Panc1 (cell line): ENCODE results near the gene QSOX1. TPM values are rescaled to one million over a fixed set of nuclear protein-coding genes. Genes with fewer than 3 reads are reported as not detected.

Source experiments
- ATAC-seq: fragments of 200-7000 bp; cut with Tn5 transposase; 2 replicates; pipeline ENCODE4 v1.9.1; 2020; ENCODE audit warnings: mild to moderate bottlenecking, moderate library complexity
- BruUV-seq: library from RNA; stranded (reverse); fragments of 400-500 nt; replicated peaks from 2 replicates; lab custom pipeline; 2021; lab: Mats Ljungman, UMichigan
- CTCF ChIA-PET: fragments of 300-600 bp; sonication (Branson Sonifier 250); formaldehyde crosslinking; loops from one replicate; lab custom pipeline; 2022; ENCODE audit warnings: antibody characterized with exemption; lab: Charles Lee
- POLR2A ChIA-PET: fragments of 300-600 bp; sonication (Branson Sonifier 250); formaldehyde crosslinking; loops from one replicate; lab custom pipeline; 2022; ENCODE audit warnings: antibody characterized with exemption; lab: Charles Lee
- DNase-seq: peaks from one replicate; pipeline ENCODE4 v3.0.0-alpha.2; 2010; ENCODE audit warnings: low read depth, low spot score
- H3K27ac ChIP-seq: 2 replicates; pipeline ENCODE4 v1.5.1; 2011; ENCODE audit warnings: mild to moderate bottlenecking, low read length, inconsistent platforms
- H3K27me3 ChIP-seq: fragments of 200-500 bp; sonication (Bioruptor generic); 2 replicates; pipeline ENCODE4 v1.6.0; 2014; ENCODE audit warnings: low read length, inconsistent platforms; ENCODE audit not compliant: control insufficient read depth, insufficient read depth
- H3K36me3 ChIP-seq: fragments of 200-500 bp; sonication (Bioruptor generic); 2 replicates; pipeline ENCODE4 v1.5.1; 2014; ENCODE audit warnings: inconsistent platforms, mild to moderate bottlenecking, low read length, moderate library complexity; ENCODE audit not compliant: control insufficient read depth, insufficient read depth
- H3K4me1 ChIP-seq: 2 replicates; pipeline ENCODE4 v1.5.1; 2011; ENCODE audit warnings: inconsistent platforms, mild to moderate bottlenecking, low read length, moderate library complexity; ENCODE audit not compliant: control insufficient read depth, insufficient read depth
- H3K4me3 ChIP-seq, 2 experiments: 2 replicates each; pipeline ENCODE4 v1.5.1; 2011 to 2012; ENCODE audit warnings: low read depth in 2 of 2, low read length in 2 of 2, mild to moderate bottlenecking in 2 of 2, inconsistent platforms in 1 of 2, moderate library complexity in 1 of 2
- H3K9me3 ChIP-seq: fragments of 200-500 bp; sonication (Bioruptor generic); 2 replicates; pipeline ENCODE4 v1.5.1; 2014; ENCODE audit warnings: low read depth, mild to moderate bottlenecking, inconsistent platforms, low read length, moderate library complexity; ENCODE audit not compliant: control insufficient read depth, insufficient read depth
- POLR2AphosphoS5 ChIP-seq: IDR thresholded peaks from 2 replicates; pipeline ENCODE4 v1.6.1; 2012; ENCODE audit warnings: mild to moderate bottlenecking, low read depth, low read length, moderate library complexity
- REST ChIP-seq, 2 experiments: IDR thresholded peaks; 2 replicates each; pipeline ENCODE4 v1.6.1; 2011 to 2012; ENCODE audit warnings: low read depth in 2 of 2, control low read depth in 1 of 2, low read length in 1 of 2, mild to moderate bottlenecking in 1 of 2, moderate library complexity in 1 of 2; ENCODE audit not compliant: insufficient read depth in 1 of 2
- SIN3A ChIP-seq: IDR thresholded peaks from 2 replicates; pipeline ENCODE4 v1.6.1; 2012; ENCODE audit warnings: low read depth, mild to moderate bottlenecking, low read length, moderate library complexity, borderline replicate concordance; ENCODE audit not compliant: insufficient read depth
- TCF7L2 ChIP-seq: IDR thresholded peaks from 2 replicates; pipeline ENCODE4 v1.6.1; 2011; ENCODE audit warnings: mild to moderate bottlenecking, low read depth, low read length, inconsistent platforms
- in situ Hi-C: cut with HindIII; loops from 2 replicates; pipeline ENCODE4 v1.10.0; 2016; ENCODE audit warnings: low sequenced_read_pairs, low pct_unique_long_range_greater_than_20kb
- intact Hi-C: fragments of 100-400 bp; cut with micrococcal nuclease; formaldehyde crosslinking; loops from one replicate; pipeline ENCODE4 v1.10.0; 2022; ENCODE audit not compliant: unreplicated experiment
- total RNA-seq: library from RNA; stranded (reverse); gene quantifications from one replicate; pipeline ENCODE4 v1.2.1, GENCODE V29; 2021; ENCODE audit not compliant: unreplicated experiment
- TF ChIP-seq, protein P1 (sequence below): fragments of 450-650 bp; IDR thresholded peaks from 2 replicates; pipeline ENCODE4 v1.5.1; 2017; ENCODE audit warnings: mild to moderate bottlenecking

Gene QSOX1
- total RNA-seq, 1 experiment from 2014 or later: 152 TPM

GRCh38 chr1:180230416-180230790 is 75.7 kb downstream of the QSOX1 start:
- DNase-seq (no peak), ATAC-seq (peak; percentile 3)
- in situ Hi-C loops: no loop called here
- H3K4me1 ChIP-seq: peaks cover 11% of the 10 kb centered on the region
- intact Hi-C loops: no loop called here
- ChIA-PET POLR2A (no interaction called here), CTCF (no interaction called here)
- BruUV-seq: no TSS peak
- no peaks in the 10 kb centered on the region for H3K36me3 ChIP-seq
- H3K4me3 ChIP-seq: peak overlapping the region; percentile 51 to 71
- no peaks in the 10 kb centered on the region for H3K9me3 ChIP-seq
- H3K27ac ChIP-seq: no peak overlapping the region
- H3K27me3 ChIP-seq: peaks cover 25% of the 10 kb centered on the region
- no peak for TF ChIP-seq POLR2AphosphoS5
- TF ChIP-seq SIN3A: 0 out of 2 replicates have a peak, but pooled peaks have one; percentile 53
- TF ChIP-seq, protein P1, sequence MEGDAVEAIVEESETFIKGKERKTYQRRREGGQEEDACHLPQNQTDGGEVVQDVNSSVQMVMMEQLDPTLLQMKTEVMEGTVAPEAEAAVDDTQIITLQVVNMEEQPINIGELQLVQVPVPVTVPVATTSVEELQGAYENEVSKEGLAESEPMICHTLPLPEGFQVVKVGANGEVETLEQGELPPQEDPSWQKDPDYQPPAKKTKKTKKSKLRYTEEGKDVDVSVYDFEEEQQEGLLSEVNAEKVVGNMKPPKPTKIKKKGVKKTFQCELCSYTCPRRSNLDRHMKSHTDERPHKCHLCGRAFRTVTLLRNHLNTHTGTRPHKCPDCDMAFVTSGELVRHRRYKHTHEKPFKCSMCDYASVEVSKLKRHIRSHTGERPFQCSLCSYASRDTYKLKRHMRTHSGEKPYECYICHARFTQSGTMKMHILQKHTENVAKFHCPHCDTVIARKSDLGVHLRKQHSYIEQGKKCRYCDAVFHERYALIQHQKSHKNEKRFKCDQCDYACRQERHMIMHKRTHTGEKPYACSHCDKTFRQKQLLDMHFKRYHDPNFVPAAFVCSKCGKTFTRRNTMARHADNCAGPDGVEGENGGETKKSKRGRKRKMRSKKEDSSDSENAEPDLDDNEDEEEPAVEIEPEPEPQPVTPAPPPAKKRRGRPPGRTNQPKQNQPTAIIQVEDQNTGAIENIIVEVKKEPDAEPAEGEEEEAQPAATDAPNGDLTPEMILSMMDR: no peak
- no peak for TF ChIP-seq REST (IDR thresholded peaks at IDR 0.05; ENCODE audit: insufficient read depth in 1 of 2, low read depth in 2 of 2, low read length in 1 of 2)
- peak; percentile 46; the same call in 1 of the 2 replicates for TF ChIP-seq TCF7L2

DNA sequence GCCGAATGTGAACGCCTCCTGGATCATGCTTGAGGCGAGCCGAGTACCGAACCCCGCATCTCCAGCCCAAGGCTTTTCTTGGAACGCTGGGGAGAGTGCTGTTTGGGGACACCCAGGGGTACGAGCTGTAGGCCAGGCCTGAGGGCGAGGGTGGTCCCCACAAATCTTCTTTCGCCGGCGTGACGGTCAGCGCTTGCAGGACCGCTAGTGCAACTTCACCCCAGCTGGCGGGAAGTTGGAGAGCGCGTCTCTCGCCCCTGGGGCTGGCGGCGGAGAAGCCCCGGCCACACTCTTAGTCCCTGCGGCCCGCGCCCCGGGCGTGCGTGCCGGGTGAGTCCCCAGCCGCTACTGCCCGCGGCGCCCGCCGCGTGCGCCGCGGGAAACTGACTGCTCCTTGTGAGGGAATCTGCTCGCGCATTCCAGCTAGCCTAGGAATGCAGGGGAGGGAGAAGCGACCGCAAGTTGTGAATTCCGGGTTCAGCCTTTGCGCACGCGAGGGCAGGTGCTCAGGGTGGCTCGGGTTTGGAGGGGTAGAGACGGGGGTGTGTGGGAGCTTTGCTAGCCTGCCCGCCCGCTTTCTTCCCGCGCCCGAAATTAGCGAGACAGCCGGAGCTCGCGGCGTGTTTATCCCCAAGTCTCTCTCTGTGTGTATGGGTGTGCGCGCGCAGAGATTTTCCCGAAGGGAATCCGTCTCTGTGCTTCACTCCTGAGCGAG is 76.3 kb downstream of the QSOX1 start:
- TF ChIP-seq TCF7L2: no peak; the same call in 1 of the 2 replicates
- TF ChIP-seq SIN3A: no peak
- TF ChIP-seq, protein P1: no peak
- peaks cover 11% of the 10 kb centered on the region for H3K4me1 ChIP-seq
- ATAC-seq: peak; percentile 25
- in situ Hi-C loops (no loop called here), intact Hi-C loops (no loop called here)
- H3K27ac ChIP-seq: no peak overlapping the region
- BruUV-seq: no TSS peak
- peaks cover 27% of the 10 kb centered on the region for H3K27me3 ChIP-seq
- no peaks in the 10 kb centered on the region for H3K36me3 ChIP-seq
- H3K9me3 ChIP-seq: no peaks in the 10 kb centered on the region
- peak overlapping the region; percentile 51 to 71 for H3K4me3 ChIP-seq
- ChIA-PET CTCF (interaction anchor here (0.6 to 0.7 kb wide), 2 partner anchors 22 to 43 kb away, joined by 3 read pairs; no protein-coding TSS in a partner anchor), POLR2A (no interaction called here)
- DNase-seq: no peak
